HL-60 (cell line): ENCODE data around the gene HRAS.
A peak's percentile ranks its signal among the peaks of the same experiment; 100 is the strongest.

Source experiments
- DNase-seq, 2 experiments: peaks; one replicate each; pipeline ENCODE4 v3.0.0-alpha.2; 2010 to 2020; ENCODE audit warnings: low read depth in 1 of 2, low spot score in 1 of 2
- H3K27ac ChIP-seq: fragments of 250-450 bp; sonication (Bioruptor Pico); replicated peaks from 2 replicates; pipeline ENCODE4 v1.5.1; 2020; ENCODE audit warnings: mild to moderate bottlenecking, moderate library complexity
- H3K27me3 ChIP-seq: fragments of 250-450 bp; sonication (Bioruptor Pico); 2 replicates; pipeline ENCODE4 v1.5.1; 2021; ENCODE audit warnings: mild to moderate bottlenecking, moderate library complexity; ENCODE audit not compliant: insufficient read depth, poor library complexity, severe bottlenecking
- H3K4me3 ChIP-seq: replicated peaks from 2 replicates; pipeline ENCODE4 v1.5.1; 2011; ENCODE audit warnings: mild to moderate bottlenecking, control low read depth, low read length; ENCODE audit not compliant: insufficient read depth
- GABPA ChIP-seq: IDR thresholded peaks from 2 replicates; pipeline ENCODE4 v1.6.1; 2012; ENCODE audit warnings: low read depth
- POLR2AphosphoS5 ChIP-seq: IDR thresholded peaks from 2 replicates; pipeline ENCODE4 v1.6.1; 2012; ENCODE audit warnings: low read depth
- REST ChIP-seq: IDR thresholded peaks from 2 replicates; pipeline ENCODE4 v1.6.1; 2012; ENCODE audit warnings: low read depth; ENCODE audit not compliant: insufficient replicate concordance
- SPI1 ChIP-seq: IDR thresholded peaks from 2 replicates; pipeline ENCODE4 v1.6.1; 2012; ENCODE audit warnings: low read depth, mild to moderate bottlenecking, borderline replicate concordance
- TF ChIP-seq, protein P1 (sequence below): IDR thresholded peaks from one replicate; pipeline ENCODE4 v1.5.1; 2011; ENCODE audit warnings: low read length, control low read depth, inconsistent platforms; ENCODE audit not compliant: insufficient read depth

Gene HRAS

GRCh38 chr11:515131-515530 is 20.2 kb downstream of the HRAS start:
- TF ChIP-seq GABPA (no peak), SPI1 (no peak), REST (no peak), POLR2AphosphoS5 (no peak)
- TF ChIP-seq, protein P1, sequence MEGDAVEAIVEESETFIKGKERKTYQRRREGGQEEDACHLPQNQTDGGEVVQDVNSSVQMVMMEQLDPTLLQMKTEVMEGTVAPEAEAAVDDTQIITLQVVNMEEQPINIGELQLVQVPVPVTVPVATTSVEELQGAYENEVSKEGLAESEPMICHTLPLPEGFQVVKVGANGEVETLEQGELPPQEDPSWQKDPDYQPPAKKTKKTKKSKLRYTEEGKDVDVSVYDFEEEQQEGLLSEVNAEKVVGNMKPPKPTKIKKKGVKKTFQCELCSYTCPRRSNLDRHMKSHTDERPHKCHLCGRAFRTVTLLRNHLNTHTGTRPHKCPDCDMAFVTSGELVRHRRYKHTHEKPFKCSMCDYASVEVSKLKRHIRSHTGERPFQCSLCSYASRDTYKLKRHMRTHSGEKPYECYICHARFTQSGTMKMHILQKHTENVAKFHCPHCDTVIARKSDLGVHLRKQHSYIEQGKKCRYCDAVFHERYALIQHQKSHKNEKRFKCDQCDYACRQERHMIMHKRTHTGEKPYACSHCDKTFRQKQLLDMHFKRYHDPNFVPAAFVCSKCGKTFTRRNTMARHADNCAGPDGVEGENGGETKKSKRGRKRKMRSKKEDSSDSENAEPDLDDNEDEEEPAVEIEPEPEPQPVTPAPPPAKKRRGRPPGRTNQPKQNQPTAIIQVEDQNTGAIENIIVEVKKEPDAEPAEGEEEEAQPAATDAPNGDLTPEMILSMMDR = no peak
- no peak overlapping the region for H3K4me3 ChIP-seq
- no peaks in the 10 kb centered on the region for H3K27me3 ChIP-seq
- no peak for DNase-seq
- no peak overlapping the region for H3K27ac ChIP-seq

DNA sequence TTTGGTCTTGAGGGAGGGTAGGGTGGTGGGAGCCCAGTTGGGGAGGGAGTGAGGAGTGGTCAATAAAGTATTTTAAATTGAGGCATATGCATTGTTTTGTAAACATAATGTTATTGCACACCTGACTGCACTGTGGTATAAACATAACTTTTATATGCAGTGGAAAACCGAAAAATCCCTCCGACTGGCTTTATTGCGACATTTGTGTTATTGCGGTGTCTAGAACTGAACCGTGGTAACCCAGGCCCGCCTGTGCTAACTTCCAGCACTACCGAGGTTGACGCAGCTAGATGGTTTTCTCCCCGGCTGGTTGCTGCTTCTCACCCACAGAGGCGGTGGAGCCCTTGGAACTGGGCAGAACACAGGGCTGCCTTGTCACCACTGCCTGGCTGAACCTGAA is 20.8 kb downstream of the HRAS start:
- TF ChIP-seq REST = no peak
- TF ChIP-seq POLR2AphosphoS5 = no peak
- TF ChIP-seq, protein P1 = no peak
- TF ChIP-seq GABPA = no peak
- no peak for TF ChIP-seq SPI1
- peak in 1 of 2 experiments; percentile 29 for DNase-seq
- Histone ChIP-seq H3K27ac (peak overlapping the region; percentile 8; the same call in 1 of the 2 replicates), H3K27me3 (no peaks in the 10 kb centered on the region), H3K4me3 (no peak overlapping the region)

GRCh38 chr11:512761-513595 is 22.4 kb downstream of the HRAS start:
- DNase-seq = no peak
- TF ChIP-seq POLR2AphosphoS5 (no peak), GABPA (no peak), SPI1 (no peak), REST (no peak)
- TF ChIP-seq, protein P1 = no peak
- H3K27ac ChIP-seq = no peak overlapping the region
- no peaks in the 10 kb centered on the region for H3K27me3 ChIP-seq
- no peak overlapping the region for H3K4me3 ChIP-seq
